DOHH2 (cell line): ENCODE results near the gene DDAH2.

Experiments
- EZH2phosphoT487 ChIP-seq: fragments of 200-600 bp; sonication (generic); IDR thresholded peaks from 2 replicates; pipeline ENCODE4 v1.6.1; 2017; ENCODE audit warnings: borderline replicate concordance, mild to moderate bottlenecking, antibody characterized with exemption, low read length, moderate library complexity, mixed read lengths
- TF ChIP-seq, protein P1 (sequence below): fragments of 200-600 bp; sonication (generic); IDR thresholded peaks from one replicate; pipeline ENCODE4 v1.5.1; 2014; ENCODE audit warnings: antibody characterized with exemption, mild to moderate bottlenecking, low read depth, low read length; ENCODE audit not compliant: poor library complexity, severe bottlenecking

- TF ChIP-seq, protein P1, sequence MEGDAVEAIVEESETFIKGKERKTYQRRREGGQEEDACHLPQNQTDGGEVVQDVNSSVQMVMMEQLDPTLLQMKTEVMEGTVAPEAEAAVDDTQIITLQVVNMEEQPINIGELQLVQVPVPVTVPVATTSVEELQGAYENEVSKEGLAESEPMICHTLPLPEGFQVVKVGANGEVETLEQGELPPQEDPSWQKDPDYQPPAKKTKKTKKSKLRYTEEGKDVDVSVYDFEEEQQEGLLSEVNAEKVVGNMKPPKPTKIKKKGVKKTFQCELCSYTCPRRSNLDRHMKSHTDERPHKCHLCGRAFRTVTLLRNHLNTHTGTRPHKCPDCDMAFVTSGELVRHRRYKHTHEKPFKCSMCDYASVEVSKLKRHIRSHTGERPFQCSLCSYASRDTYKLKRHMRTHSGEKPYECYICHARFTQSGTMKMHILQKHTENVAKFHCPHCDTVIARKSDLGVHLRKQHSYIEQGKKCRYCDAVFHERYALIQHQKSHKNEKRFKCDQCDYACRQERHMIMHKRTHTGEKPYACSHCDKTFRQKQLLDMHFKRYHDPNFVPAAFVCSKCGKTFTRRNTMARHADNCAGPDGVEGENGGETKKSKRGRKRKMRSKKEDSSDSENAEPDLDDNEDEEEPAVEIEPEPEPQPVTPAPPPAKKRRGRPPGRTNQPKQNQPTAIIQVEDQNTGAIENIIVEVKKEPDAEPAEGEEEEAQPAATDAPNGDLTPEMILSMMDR, result no peak
- TF ChIP-seq EZH2phosphoT487, result no peak
Observed at GRCh38 chr6:31765910-31766794, 37.1 kb upstream of the DDAH2 start.
